Measurements from ENCODE around the gene PEPD.
A peak's percentile ranks its signal among the peaks of the same experiment; 100 is the strongest.
"Not testable (repeated sequence)": the region's sequence is repeated elsewhere in the genome, so short reads cannot be mapped to it uniquely, and the experiment has no call there.

PEPD gene

DNA sequence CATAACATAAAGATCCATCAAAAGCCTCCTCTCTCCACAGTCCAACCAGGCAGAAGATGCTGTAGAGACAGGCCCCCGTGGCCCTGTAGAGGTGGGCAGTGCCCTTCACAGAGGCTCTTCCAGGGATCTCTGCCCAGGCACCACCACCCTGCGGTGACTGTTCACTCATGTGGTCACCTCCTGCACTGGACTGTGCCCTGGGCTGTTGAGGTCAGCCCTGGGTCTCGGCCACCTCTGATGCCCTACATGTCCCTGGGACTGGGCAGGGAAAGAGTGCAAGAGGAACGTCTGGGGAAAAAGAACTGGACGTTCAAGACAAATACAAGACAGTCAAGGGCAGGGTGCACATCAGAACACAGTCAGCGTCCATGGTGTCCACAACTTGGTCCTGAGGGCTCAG is 22.3 kb downstream of the PEPD start:
- Mint-ChIP-seq H3K4me1 (peaks cover 1% of the 10 kb centered on the region), H3K36me3 (ENCODE audit: insufficient read depth) (peaks cover 5% of the 10 kb centered on the region), H3K4me3 (no peak overlapping the region), H3K27ac (ENCODE audit: low read depth) (no peak overlapping the region), H3K9me3 (no peaks in the 10 kb centered on the region), H3K27me3 (no peaks in the 10 kb centered on the region)
- DNase-seq (ENCODE audit: low spot score in 2 of 2) (no peak), ATAC-seq (replicated peaks; ENCODE audit: extremely low read depth, poor library complexity, severe bottlenecking) (no peak)

DNA sequence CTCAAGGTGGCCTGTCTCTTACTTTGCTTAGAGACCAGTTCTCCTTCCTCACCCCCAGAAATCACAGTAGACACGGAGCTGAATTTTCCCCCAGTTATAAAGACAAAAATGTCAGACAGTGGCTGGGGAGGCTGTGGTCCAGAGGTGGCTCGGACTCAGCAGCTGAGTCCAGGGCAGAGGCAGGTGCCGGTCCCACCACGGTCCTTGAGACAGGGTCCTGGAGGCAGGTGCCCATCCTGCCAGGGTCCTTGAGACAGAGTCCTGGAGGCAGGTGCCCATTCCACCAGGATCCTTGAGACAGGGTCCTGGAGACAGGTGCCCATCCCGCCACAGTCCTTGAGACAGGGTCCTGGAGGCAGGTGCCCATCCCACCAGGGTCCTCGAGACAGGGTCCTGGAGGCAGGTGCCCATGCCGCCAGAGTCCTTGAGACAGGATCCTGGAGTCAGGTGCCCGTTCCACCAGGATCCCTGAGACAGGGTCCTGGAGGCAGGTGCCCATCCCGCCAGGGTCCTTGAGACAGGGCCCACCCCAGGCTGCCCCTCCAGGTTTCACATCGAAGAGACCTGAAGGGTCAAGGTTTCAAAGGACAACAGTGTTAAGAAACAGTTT is 23.1 kb downstream of the PEPD start:
- ATAC-seq (replicated peaks; ENCODE audit: extremely low read depth, poor library complexity, severe bottlenecking) (no peak), DNase-seq (ENCODE audit: low spot score in 2 of 2) (no peak)
- Mint-ChIP-seq H3K4me3 (no peak overlapping the region), H3K27me3 (no peaks in the 10 kb centered on the region), H3K27ac (ENCODE audit: low read depth) (no peak overlapping the region), H3K9me3 (no peaks in the 10 kb centered on the region), H3K36me3 (ENCODE audit: insufficient read depth) (peaks cover 5% of the 10 kb centered on the region), H3K4me1 (peaks cover 6% of the 10 kb centered on the region)

DNA sequence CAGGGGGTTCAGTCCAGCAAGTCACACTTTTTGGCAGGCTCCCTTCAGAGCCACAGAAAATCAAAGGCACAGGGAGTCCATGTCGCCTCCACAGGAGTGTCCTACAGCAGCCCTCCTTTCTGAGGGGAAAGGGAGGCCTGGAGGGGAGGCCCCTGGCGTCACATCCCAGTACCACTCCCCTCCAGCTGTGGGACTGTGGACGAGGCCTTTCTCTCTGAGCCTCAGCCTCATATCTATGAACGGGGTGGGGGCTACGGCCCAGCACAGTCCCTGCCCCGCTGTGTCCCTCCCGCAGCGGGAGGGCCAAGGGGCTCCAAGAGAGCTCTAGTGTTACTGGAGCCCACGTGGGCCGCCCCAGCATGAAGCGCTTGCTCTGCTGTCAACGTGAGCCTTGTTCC is 23.8 kb downstream of the PEPD start:
- Mint-ChIP-seq H3K9me3 (no peaks in the 10 kb centered on the region), H3K4me1 (peaks cover 6% of the 10 kb centered on the region), H3K27ac (ENCODE audit: low read depth) (no peak overlapping the region), H3K4me3 (no peak overlapping the region), H3K27me3 (no peaks in the 10 kb centered on the region), H3K36me3 (ENCODE audit: insufficient read depth) (peaks cover 5% of the 10 kb centered on the region)
- ATAC-seq (replicated peaks; ENCODE audit: extremely low read depth, poor library complexity, severe bottlenecking) (no peak), DNase-seq (ENCODE audit: low spot score in 2 of 2) (no peak)

DNA sequence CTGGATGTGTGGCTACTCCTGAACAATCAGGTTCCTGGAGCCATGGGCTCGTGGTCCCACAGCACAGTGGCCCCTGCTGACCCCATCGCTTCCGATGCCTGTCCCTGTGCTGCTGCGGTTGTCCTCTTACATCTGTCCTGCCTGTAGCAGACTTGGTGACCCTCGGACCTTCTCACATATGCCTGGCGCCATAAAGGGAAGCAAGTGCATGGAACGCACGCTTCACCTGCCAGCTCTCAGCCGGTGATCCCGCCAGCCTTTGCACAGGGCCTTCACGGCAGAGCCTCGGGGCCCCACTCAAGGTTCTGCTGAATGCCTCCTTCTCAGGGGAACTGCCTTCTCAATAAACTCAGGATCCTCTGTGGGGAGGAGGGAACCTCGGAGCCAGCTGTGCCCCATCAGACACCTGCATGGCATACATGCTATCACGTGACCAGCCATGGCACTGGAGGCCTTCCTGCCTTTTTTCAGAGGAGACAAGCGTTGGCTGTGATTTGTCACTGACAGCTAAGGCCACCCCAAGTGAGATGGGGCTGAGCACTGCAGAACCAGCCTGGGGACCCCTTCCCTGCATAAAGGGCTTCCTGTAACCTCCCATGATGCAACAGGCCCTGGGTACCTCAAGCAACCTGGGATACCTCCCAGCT is 24.3 kb downstream of the PEPD start:
- H3K27me3 Mint-ChIP-seq: no peaks in the 10 kb centered on the region
- DNase-seq (ENCODE audit: low spot score in 2 of 2): no peak
- H3K4me1 Mint-ChIP-seq: peaks cover 6% of the 10 kb centered on the region
- H3K27ac Mint-ChIP-seq (ENCODE audit: low read depth): no peak overlapping the region
- ATAC-seq (replicated peaks; ENCODE audit: extremely low read depth, poor library complexity, severe bottlenecking): no peak
- H3K4me3 Mint-ChIP-seq: no peak overlapping the region
- H3K9me3 Mint-ChIP-seq: no peaks in the 10 kb centered on the region
- H3K36me3 Mint-ChIP-seq (ENCODE audit: insufficient read depth): peaks cover 8% of the 10 kb centered on the region

DNA sequence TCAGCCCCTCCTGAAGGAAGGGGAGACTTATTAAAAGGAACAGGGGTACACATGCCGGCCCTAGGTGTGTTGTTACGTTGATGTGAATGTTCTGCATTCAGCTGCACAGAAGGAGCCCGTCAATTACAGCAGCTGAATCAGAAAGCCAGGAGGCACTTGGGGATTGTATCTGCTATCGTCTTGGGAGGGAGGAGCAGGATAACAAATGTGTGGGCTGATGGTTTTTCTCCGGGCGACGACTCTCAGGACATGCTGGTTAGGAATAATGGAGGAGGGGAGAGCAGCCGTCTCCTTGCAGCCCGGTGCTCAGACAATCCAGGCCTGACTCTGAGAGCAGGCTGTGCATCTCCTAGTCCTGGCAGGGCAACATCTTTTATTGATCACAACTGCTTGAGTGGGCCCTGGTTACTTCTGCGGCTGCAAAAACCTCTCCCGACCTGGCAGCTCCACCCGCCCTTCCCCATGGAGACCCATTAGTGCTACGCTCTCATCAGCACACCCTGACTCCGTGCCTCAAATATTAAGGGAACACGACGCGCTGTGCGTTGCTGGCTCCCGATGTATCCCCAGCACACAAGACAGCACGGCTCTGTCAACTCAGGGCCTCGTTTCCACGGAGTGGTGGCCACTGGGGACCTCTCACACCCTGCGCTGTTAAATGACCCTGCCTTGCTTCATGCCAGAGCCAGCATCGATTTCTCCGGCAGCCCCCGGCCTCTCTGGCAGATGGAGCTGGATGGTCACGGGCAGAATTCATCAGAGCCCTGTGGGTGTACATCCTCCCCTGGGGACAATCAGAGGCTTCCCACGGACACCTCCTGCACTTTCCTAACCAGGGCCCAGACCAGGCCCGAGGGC is 25.3 kb downstream of the PEPD start:
- H3K27ac Mint-ChIP-seq (ENCODE audit: low read depth): no peak overlapping the region
- peaks cover 6% of the 10 kb centered on the region for H3K4me1 Mint-ChIP-seq
- ATAC-seq (replicated peaks; ENCODE audit: extremely low read depth, poor library complexity, severe bottlenecking): no peak

DNA sequence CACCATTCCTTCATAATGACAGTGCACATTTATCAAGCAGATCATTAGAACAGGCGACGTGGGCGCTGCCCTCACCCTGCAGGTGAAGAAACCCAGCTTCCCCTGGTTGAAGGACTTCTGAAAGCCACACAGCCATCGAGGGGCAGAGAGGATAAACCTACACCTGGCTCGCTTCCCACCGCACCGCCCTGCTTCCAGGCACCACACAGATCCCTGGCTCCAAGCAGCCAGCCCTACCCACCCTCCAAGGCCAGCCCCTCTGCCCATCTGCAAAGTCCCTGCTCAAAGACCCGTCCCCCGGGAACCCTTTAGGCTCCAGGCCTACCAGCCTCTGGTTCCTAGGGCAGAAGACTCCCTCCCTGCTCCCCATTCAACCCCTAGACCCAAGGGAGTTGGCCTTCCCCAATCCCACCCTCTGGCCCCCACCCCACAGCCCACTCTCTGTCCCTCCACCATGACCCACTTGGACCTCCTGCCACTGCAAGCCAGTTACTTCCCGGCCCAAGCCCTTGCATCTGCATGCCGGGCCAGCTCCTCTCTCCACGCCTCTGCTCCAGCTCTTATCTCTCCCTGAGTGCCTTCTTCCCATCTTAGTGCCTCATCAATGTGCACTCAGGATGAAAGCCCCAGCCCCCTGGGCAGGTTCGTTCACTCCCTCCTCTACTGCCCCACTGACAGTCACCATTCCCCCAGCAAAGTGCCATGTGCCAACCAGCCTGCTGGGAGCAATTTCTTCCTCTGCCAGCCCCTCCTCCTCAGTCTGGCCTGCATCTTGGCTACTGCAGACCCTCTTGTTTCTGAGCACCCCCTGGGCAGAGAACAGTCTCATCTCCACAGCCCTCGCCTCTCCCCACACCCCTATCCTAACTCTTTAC is 28.0 kb downstream of the PEPD start:
- H3K9me3 Mint-ChIP-seq: no peaks in the 10 kb centered on the region
- peaks cover 8% of the 10 kb centered on the region for H3K36me3 Mint-ChIP-seq (ENCODE audit: insufficient read depth)
- no peak overlapping the region for H3K27ac Mint-ChIP-seq (ENCODE audit: low read depth)
- H3K4me3 Mint-ChIP-seq: no peak overlapping the region
- ATAC-seq (replicated peaks; ENCODE audit: extremely low read depth, poor library complexity, severe bottlenecking): no peak
- no peak for DNase-seq (ENCODE audit: low spot score in 2 of 2)
- peaks cover 6% of the 10 kb centered on the region for H3K4me1 Mint-ChIP-seq
- no peaks in the 10 kb centered on the region for H3K27me3 Mint-ChIP-seq

More for the DNA sequence above, 25.3 kb downstream of the PEPD start:
- no peaks in the 10 kb centered on the region for H3K27me3 Mint-ChIP-seq
- H3K4me3 Mint-ChIP-seq: no peak overlapping the region
- H3K9me3 Mint-ChIP-seq: no peaks in the 10 kb centered on the region
- peaks cover 8% of the 10 kb centered on the region for H3K36me3 Mint-ChIP-seq (ENCODE audit: insufficient read depth)
- DNase-seq (ENCODE audit: low spot score in 2 of 2): no peak

DNA sequence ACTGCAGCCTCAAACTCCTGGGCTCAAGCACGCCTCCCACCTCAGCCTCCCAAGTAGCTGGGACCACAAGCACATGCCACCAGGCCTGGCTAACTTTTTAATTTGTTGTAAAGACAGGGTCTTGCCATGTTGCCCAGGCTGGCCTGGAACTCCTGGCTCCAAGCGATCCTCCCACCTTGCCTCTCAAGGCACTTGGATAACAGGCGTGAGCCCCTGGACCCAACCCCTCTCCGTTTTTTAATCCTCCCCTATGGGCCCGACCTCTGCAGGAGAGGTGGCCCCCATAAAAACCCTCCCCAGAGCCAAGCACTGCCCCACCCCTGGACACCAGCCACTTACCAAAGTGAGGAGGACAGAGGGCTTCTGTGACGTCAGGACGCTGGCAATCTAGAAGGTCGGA is 28.6 kb downstream of the PEPD start:
- Mint-ChIP-seq H3K27ac (ENCODE audit: low read depth) (no peak overlapping the region), H3K4me1 (peaks cover 6% of the 10 kb centered on the region), H3K27me3 (no peaks in the 10 kb centered on the region), H3K4me3 (no peak overlapping the region), H3K9me3 (no peaks in the 10 kb centered on the region), H3K36me3 (ENCODE audit: insufficient read depth) (peaks cover 6% of the 10 kb centered on the region)
- no peak for ATAC-seq (replicated peaks; ENCODE audit: extremely low read depth, poor library complexity, severe bottlenecking)
- no peak for DNase-seq (ENCODE audit: low spot score in 2 of 2)

DNA sequence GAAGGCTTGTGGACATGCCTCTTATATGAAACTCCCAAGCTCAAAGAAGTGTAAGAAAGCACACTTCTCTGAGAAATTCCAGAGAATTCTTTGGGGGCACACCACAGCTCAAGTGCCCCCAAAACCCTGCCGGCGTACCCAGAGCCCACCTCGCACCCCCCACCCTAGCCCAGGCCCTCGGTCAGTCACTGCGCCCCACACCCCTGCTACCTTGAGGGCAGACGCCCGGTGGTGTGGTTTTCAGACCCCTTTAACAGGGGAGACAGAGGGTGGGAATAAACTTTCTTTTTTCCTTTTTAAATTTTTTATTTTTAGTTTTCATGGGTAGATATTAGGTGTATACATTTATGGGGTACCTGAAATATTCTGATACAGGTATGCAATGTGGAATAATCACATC is 29.5 kb downstream of the PEPD start:
- ATAC-seq (replicated peaks; ENCODE audit: extremely low read depth, poor library complexity, severe bottlenecking) (no peak), DNase-seq (ENCODE audit: low spot score in 2 of 2) (no peak)
- Mint-ChIP-seq H3K4me1 (peaks cover 7% of the 10 kb centered on the region), H3K27me3 (no peaks in the 10 kb centered on the region), H3K36me3 (ENCODE audit: insufficient read depth) (peaks cover 6% of the 10 kb centered on the region), H3K27ac (ENCODE audit: low read depth) (peak overlapping the region; percentile 22), H3K4me3 (no peak overlapping the region), H3K9me3 (no peaks in the 10 kb centered on the region)

DNA sequence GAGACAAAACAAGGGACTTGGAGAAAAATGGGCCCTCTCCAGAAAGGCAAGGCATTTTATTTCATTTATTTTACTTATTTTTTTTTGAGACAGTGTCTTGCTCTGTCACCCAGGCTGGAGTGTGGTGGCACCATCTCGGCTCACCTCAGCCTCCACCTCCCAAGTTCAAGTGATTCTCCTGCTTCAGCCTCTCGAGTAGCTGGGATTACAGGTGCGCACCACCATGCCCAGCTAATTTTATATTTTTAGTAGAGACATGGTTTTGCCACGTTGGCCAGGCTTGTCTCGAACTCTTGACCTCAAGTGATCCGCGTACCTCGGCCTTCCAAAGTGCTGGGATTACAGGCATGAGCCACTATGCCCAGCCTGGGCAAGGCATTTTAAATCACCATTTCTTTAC is 31.0 kb downstream of the PEPD start:
- not testable (repeated sequence) for H3K27ac Mint-ChIP-seq (ENCODE audit: low read depth); H3K9me3 Mint-ChIP-seq; ATAC-seq (replicated peaks; ENCODE audit: extremely low read depth, poor library complexity, severe bottlenecking); DNase-seq (ENCODE audit: low spot score in 2 of 2); H3K27me3 Mint-ChIP-seq; H3K4me3 Mint-ChIP-seq; H3K36me3 Mint-ChIP-seq (ENCODE audit: insufficient read depth)
- H3K4me1 Mint-ChIP-seq: peaks cover 14% of the 10 kb centered on the region

DNA sequence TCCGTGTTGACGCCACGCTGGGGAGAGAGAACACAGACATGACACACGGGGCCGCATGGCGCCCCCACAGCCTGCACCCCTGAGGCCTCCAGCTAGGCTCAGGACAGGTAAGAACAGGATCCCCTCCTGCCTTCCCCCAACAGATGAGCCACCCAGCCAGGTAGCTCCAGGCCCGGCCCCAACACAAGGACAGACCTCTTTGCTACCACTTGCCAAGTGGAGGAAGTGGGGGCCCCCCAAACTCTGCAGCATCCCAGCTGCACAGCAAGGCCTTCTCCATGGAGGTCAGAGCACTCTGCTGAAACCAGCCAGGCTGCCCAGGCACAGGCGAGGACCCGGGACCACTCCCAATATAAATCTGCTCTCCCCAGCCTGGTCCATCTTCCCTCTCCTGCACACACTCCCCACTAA is 31.5 kb downstream of the PEPD start:
- ATAC-seq (replicated peaks; ENCODE audit: extremely low read depth, poor library complexity, severe bottlenecking) (no peak), DNase-seq (ENCODE audit: low spot score in 2 of 2) (no peak)
- Mint-ChIP-seq H3K4me1 (peaks cover 14% of the 10 kb centered on the region), H3K4me3 (no peak overlapping the region), H3K9me3 (no peaks in the 10 kb centered on the region), H3K27me3 (no peaks in the 10 kb centered on the region), H3K27ac (ENCODE audit: low read depth) (no peak overlapping the region), H3K36me3 (ENCODE audit: insufficient read depth) (peaks cover 3% of the 10 kb centered on the region)

DNA sequence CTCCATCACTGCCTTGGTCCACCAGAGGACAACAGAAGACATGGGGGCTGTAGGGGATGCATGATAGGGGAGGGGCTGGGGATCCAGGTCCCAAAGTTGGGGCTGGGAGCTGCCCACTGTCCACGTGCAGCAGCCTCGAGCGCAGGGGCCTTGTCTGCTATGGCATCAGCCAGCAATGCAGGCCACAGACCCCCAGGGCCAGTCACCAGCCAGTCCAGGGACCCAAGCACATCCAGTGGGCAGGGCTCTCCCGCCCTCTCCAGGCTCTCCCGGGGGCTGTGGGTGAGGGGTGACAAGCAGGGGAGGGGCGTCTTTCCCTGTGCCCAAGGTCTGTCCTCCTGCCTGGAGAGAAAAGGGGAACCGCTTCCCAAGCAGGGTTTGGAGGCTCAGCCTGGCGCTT is 32.8 kb downstream of the PEPD start:
- Mint-ChIP-seq H3K9me3 (no peaks in the 10 kb centered on the region), H3K27me3 (no peaks in the 10 kb centered on the region), H3K4me3 (no peak overlapping the region), H3K36me3 (ENCODE audit: insufficient read depth) (peaks cover 3% of the 10 kb centered on the region), H3K27ac (ENCODE audit: low read depth) (no peak overlapping the region), H3K4me1 (peaks cover 8% of the 10 kb centered on the region)
- no peak for ATAC-seq (replicated peaks; ENCODE audit: extremely low read depth, poor library complexity, severe bottlenecking)
- DNase-seq (ENCODE audit: low spot score in 2 of 2): no peak
